Mesenteric fat pad (tissue), 1 donor: ENCODE data around the gene AGBL4. TPM values are rescaled to one million over a fixed set of nuclear protein-coding genes. Genes with fewer than 3 reads are reported as not detected.

Source experiments
- DNase-seq: peaks from one replicate; pipeline ENCODE4 v3.0.0-alpha.2; 2020; ENCODE audit warnings: low spot score
- total RNA-seq: library from RNA; stranded (reverse); fragmentation: NEBNext Ultra II Directional; extraction: Animal tissue kit (Norgen Biotek cat#: 25700); gene quantifications from one replicate; pipeline ENCODE4 v1.2.1, GENCODE V29; 2021
- donor health status: DM: yes; HTN: yes; CAD: no.

Gene AGBL4
- total RNA-seq, 1 donor from 2014 or later: 0.26 TPM

- DNase-seq: no peak
Observed at GRCh38 chr1:49723662-49724061, 300.1 kb downstream of the AGBL4 start.

DNA sequence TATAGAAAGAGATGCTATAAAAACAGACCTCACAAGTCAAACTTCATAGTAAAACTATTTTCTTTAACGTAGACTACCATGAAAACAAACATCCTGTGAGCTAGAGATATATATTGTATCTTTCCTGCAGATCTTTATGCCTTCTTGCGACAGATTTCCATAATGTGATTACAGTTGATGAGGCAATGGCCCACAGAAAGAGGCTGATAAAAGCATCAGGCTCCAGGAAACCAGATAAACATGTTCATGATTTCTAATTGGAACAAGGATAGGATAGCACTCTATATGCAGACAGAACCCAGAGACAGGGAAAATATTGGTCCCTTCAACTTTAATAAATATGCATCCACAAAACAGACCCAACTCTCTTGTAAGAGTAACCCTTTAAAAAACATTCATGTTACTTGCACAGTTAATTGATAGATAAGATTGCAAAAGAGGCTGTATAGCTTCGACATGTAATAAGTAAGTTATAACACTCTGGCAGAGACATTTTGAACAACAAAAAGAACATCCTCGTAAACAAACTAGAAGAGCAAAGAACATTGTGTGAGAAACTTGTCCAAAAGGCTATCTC is 329.4 kb downstream of the AGBL4 start:
- DNase-seq: no peak

- no peak for DNase-seq
Observed at GRCh38 chr1:49686107-49686506, 337.6 kb downstream of the AGBL4 start.

DNA sequence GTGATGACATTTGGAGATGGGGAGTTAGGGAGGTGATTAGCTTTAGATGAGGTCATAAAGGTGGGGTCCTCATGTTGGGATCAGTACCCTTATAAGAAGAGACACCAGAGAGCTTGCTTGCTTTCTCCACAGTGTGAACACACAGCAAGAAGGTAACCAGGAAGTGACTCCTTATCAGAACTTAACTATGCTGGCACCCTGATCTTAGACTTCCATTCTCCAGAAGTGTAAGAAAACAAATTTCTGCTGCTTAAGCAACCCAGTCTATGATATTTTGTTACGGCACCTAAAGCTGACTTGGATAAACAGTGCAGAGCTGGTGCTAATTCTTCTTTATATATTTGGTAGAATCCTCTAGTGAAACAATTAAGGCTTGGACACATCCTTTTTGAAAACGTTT is 346.0 kb downstream of the AGBL4 start:
- no peak for DNase-seq

GRCh38 chr1:49651136-49651535 is 372.6 kb downstream of the AGBL4 start:
- no peak for DNase-seq

DNA sequence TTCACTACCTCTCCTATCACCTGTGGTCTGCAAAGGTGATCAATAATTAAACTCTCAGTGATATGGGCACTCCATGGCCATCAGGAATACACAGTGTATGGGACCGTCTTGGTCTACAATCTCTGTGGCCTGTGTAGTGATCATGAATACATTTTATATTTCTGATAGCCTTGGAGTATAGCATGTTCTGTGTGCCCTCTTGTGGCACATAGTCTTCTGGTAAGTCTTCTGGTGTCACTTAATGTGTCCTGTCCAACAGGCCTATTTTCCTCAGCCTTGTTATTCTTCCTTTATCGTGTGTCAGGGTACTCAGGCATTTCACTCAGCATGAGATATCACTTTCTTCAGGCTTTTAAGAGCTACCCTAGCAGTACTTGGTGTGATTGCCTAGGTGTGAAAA is 393.6 kb downstream of the AGBL4 start:
- no peak for DNase-seq

DNA sequence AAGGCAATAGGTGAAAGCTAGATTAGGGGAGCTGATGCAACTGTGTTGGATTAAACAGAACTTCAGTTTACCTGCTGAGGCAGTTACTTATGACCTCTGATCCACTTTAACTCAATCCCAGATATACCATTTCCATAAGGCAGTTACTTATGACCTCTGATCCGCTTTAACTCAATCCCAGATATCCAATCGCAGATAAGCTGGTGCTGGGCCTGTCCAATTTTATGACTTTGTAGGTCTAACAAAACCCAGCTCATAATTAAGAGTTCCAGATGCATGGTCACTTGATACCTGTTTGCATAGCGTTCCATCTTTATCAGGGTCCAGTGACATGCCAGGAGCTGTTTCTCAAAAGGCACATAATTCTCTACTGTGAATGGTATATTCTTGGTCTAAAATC is 396.0 kb downstream of the AGBL4 start:
- DNase-seq: no peak

- DNase-seq: no peak
Observed at GRCh38 chr1:49626472-49626871, 397.3 kb downstream of the AGBL4 start.

- no peak for DNase-seq
Observed at GRCh38 chr1:49622877-49623276, 400.9 kb downstream of the AGBL4 start.

DNA sequence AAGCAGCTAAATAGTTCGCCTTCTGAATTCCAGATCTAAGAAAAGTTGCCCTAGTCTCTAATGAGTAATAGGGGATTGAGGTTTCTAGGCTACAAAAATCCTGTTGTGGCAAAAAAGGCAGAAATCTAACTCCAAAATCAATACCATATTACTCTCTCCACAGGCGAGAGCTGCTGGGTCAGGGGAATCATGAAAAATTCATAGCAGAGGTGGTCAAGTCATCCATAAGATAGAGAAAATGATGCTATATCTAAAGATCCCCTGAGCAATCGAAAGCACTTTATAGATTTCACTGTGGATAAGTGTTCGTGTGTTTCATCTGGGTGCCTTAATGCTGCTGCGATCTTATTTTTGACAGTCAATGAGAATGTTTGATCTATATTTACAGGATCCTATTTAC is 417.7 kb downstream of the AGBL4 start:
- DNase-seq: no peak

GRCh38 chr1:49597436-49597835 is 426.3 kb downstream of the AGBL4 start:
- no peak for DNase-seq

GRCh38 chr1:49576327-49576901 is 447.3 kb downstream of the AGBL4 start:
- no peak for DNase-seq

- no peak for DNase-seq
Observed at GRCh38 chr1:49556676-49557234, 467.0 kb downstream of the AGBL4 start.

- DNase-seq: no peak
Observed at GRCh38 chr1:49552101-49552500, 471.7 kb downstream of the AGBL4 start.

DNA sequence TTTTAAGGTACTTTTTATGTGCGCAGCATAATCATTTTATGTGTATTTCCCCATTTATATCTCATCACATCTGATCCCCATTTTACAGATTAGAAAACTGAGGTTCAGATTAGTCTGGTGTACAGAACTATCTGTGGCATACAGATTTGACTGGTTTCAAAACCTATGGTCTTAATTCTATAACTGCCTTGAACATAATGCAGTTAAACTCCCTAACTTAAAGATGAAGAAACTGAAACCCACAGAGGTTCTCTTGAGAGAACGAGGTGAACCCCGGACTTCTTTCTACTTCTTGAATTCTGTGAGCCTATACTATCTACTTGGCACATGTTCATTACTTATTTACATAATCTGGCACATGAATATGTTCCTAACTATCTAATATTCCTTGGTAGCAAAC is 479.1 kb downstream of the AGBL4 start:
- DNase-seq: no peak

DNA sequence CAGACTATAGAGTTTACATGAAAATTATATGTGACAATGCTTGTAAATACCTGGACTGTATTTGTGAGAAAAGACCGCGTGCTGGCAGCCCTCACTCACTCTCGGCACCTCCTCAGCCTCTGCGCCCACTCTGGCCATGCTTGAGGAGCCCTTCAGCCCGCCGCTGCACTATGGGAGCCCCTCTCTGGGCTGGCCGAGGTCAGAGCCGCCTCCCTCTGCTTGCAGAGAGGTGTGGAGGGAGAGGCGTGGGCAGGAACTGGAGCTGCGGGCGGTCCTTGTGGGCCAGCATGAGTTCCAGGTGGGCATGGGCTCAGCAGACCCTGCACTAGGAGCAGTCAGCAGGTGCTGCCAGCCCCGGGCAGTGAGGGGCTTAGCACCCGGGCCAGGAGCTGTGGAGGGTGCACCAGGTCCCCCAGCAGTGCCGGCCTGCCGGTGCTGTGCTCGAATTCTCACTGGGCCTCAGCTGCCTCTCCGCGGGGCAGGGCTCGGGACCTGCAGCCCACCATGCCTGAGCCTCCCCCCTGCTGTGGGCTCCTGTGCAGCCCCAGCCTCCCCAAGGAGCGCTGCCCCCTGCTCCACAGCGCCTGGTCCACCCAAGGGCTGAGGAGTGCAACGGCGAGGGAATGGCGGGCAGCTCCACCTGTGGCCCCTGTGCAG is 482.5 kb downstream of the AGBL4 start:
- DNase-seq: no peak

- DNase-seq: no peak
Observed at GRCh38 chr1:49527606-49528305, 496.0 kb downstream of the AGBL4 start.

- DNase-seq: no peak
Observed at GRCh38 chr1:49526672-49527071, 497.1 kb downstream of the AGBL4 start.

DNA sequence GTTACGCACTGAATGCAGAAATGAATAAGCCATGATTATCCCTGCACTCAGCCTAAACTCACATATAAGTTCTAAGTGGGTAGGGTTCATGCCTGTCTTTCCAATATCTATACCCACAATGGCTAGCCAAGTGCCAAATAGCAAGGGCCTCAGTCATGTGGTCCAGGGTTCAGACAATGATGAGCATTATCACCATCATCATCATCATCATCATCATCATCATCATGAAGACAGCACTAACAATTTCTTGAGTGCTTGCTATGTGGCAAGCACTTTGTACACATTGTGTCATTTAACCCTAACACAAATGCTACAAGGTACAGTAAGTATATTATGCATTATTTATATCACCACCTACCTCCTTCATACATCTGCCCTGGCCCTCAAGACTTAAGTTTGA is 500.0 kb downstream of the AGBL4 start:
- DNase-seq: no peak

- no peak for DNase-seq
Observed at GRCh38 chr1:49466961-49467360, 556.8 kb downstream of the AGBL4 start.

DNA sequence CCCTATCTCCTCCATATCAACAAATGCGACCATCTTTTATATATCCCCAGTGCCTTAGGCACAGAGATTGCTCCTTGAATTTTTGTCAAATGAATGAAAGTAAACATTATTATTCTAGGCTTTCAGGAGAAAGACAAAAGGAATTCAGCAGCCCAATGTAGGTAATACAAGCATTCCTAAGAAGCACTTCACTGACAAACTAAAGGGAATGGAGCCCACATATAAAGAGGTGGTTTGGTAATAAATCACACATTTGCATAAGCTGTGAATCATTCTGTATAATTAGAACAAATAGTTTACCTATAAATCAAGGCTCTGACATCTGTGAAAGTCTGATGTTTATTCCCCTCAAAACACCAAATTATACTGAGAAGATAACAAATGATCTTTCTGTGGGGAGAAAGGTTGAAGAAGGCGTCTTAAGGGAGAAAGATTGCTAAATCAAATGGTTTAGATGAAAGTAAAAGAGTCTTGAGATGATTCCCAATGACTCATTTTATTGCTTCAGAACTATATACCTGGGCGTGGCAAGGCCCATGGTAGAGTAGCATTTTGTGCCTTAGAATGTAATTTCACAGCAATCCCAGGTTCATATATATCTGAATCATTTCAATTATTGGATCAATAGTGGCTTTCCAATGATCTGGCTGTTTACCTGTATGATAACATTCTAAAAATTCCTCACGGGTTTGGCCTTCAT is 558.1 kb downstream of the AGBL4 start:
- DNase-seq: no peak

GRCh38 chr1:49448200-49448599 is 575.6 kb downstream of the AGBL4 start:
- no peak for DNase-seq
